ENCODE measurements around the gene MARK4.

- TF ChIP-seq POLR2A (IDR thresholded peaks at IDR 0.05; ENCODE audit: low read length) (peak; percentile 31), GATA1 (IDR thresholded peaks at IDR 0.05; ENCODE audit: low read depth, low read length) (no peak)
Measured at GRCh38 chr19:45354241-45354842, 103.3 kb downstream of the MARK4 start.

Measured in erythroblast (primary cell).